ENCODE results near the gene BARX1. TPM values are rescaled to one million over a fixed set of nuclear protein-coding genes. Genes with fewer than 3 reads are reported as not detected.

Gene BARX1
- total and polyA plus RNA-seq, 10 of the 15 experiments (the other 5 are each of a cell fraction or from before 2014, with no cell fraction given): not detected

- no peak for FAIRE-seq
- RAD21 ChIA-PET (ENCODE audit: unreplicated experiment): interaction anchor here (0.5 kb wide), 1 partner anchor 89 kb away, joined by 5 read pairs; no protein-coding TSS in a partner anchor
- ATAC-seq: peak; percentile 53
Observed at GRCh38 chr9:94002316-94003140, 47.4 kb upstream of the BARX1 start.

More at GRCh38 chr9:94002316-94003140, 47.4 kb upstream of the BARX1 start:
- no peak overlapping the region for H2AFZ ChIP-seq (ENCODE audit: control insufficient read depth, low read depth, low read length)
- 32% methylated on average over 6 of the region's 6 CpGs for WGBS (ENCODE audit: insufficient coverage, insufficient replicate concordance, low lambda C conversion rate, missing lambda C conversion rate)
- in situ Hi-C loops (cut with MboI) (no loop called here), intact Hi-C loops (cut with micrococcal nuclease; ENCODE audit: unreplicated experiment) (no loop called here)
- H3K79me2 ChIP-seq (ENCODE audit: control insufficient read depth, insufficient read depth, low read length): no peaks in the 10 kb centered on the region
- ChIA-PET POLR2A (no interaction called here), CTCF (interaction anchor here (1.1 to 3.3 kb wide), 6 partner anchors 9 to 320 kb away, joined by 3 to 28 read pairs (median 6); no protein-coding TSS in a partner anchor), SMC1A (ENCODE audit: uncharacterized antibody, unreplicated experiment) (interaction anchor here (0.6 to 1.7 kb wide), 2 partner anchors 11 to 893 kb away, joined by 3 to 5 read pairs; no protein-coding TSS in a partner anchor)
- no peaks in the 10 kb centered on the region for H3K9me3 ChIP-seq (replicated peaks; ENCODE audit: control insufficient read depth, insufficient read depth, low read length)
- no peak overlapping the region for H3K4me2 ChIP-seq (ENCODE audit: control insufficient read depth, insufficient read depth)
- no TSS peak for BruUV-seq (replicated peaks)
- H3K36me3 ChIP-seq (ENCODE audit: control insufficient read depth in 2 of 2, insufficient read depth in 2 of 2, low read length in 1 of 2): no peaks in the 10 kb centered on the region
- no peak overlapping the region for H3K4me3 ChIP-seq
- H4K20me1 ChIP-seq (ENCODE audit: control insufficient read depth, insufficient read depth): no peaks in the 10 kb centered on the region
- no peak for DNase-seq (ENCODE audit: low read depth, low spot score)
- TF ChIP-seq ETV6 (conservative IDR thresholded peaks at IDR 0.05 in 1 of 2, IDR thresholded peaks at IDR 0.05 in 1 of 2; ENCODE audit: borderline replicate concordance in 1 of 2, low read depth in 1 of 2) (no peak), RAD21 (IDR thresholded peaks at IDR 0.05; ENCODE audit: insufficient read depth, low read depth, low read length) (peak; percentile 43), SMC3 (IDR thresholded peaks at IDR 0.05; ENCODE audit: borderline replicate concordance, low read length) (peak; percentile 34)
- TF ChIP-seq, protein P1, sequence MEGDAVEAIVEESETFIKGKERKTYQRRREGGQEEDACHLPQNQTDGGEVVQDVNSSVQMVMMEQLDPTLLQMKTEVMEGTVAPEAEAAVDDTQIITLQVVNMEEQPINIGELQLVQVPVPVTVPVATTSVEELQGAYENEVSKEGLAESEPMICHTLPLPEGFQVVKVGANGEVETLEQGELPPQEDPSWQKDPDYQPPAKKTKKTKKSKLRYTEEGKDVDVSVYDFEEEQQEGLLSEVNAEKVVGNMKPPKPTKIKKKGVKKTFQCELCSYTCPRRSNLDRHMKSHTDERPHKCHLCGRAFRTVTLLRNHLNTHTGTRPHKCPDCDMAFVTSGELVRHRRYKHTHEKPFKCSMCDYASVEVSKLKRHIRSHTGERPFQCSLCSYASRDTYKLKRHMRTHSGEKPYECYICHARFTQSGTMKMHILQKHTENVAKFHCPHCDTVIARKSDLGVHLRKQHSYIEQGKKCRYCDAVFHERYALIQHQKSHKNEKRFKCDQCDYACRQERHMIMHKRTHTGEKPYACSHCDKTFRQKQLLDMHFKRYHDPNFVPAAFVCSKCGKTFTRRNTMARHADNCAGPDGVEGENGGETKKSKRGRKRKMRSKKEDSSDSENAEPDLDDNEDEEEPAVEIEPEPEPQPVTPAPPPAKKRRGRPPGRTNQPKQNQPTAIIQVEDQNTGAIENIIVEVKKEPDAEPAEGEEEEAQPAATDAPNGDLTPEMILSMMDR (IDR thresholded peaks at IDR 0.05 in 2 of 3, conservative IDR thresholded peaks at IDR 0.05 in 1 of 3; ENCODE audit: control insufficient read depth in 2 of 3, extremely low read depth in 1 of 3, insufficient read depth in 1 of 3, low read depth in 3 of 3, low read length in 3 of 3): peak; percentile 48 to 68 (median 56); a peak in 5 of 6 replicates
- H3K27me3 ChIP-seq (replicated peaks in 1 of 2; ENCODE audit: control insufficient read depth in 2 of 2, insufficient read depth in 2 of 2, low read length in 1 of 2): no peaks in the 10 kb centered on the region
- no peak overlapping the region for H3K9ac ChIP-seq (ENCODE audit: control insufficient read depth, insufficient read depth, low read length)
- H3K27ac ChIP-seq (ENCODE audit: control insufficient read depth, insufficient read depth): no peak overlapping the region
- H3K4me1 ChIP-seq (ENCODE audit: control insufficient read depth, insufficient read depth, low read length): no peaks in the 10 kb centered on the region
